GM21381 (cell line): Measurements from ENCODE around the gene ADNP2.
"Not testable (repeated sequence)": the region's sequence is repeated elsewhere in the genome, so short reads cannot be mapped to it uniquely, and the experiment has no call there.

Experiments
- ATAC-seq: cut with Tn5 transposase; IDR thresholded peaks from one replicate; pipeline ENCODE4 v1.9.1; 2021; ENCODE audit warnings: mild to moderate bottlenecking, moderate library complexity; ENCODE audit not compliant: unreplicated experiment

The ADNP2 gene

DNA sequence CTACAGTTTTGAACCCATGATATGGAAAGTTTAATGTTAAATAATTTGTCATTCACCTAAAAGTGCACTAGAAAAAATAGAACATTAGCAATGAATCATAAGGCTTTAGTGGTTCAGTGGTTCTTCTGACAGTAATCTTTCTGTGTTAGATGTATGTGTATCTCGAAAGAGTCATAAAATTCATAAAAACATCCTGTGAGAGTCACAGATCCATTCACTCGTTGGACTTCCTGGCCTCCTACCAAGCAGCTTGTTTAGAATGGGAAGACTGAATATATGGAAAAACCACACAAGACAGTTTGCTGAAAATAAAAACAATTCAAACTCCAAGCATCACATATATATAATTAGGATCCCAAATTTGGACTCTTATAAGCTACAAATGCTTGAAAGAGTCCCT lies 34.8 kb downstream of the ADNP2 start:
- ATAC-seq = no peak

DNA sequence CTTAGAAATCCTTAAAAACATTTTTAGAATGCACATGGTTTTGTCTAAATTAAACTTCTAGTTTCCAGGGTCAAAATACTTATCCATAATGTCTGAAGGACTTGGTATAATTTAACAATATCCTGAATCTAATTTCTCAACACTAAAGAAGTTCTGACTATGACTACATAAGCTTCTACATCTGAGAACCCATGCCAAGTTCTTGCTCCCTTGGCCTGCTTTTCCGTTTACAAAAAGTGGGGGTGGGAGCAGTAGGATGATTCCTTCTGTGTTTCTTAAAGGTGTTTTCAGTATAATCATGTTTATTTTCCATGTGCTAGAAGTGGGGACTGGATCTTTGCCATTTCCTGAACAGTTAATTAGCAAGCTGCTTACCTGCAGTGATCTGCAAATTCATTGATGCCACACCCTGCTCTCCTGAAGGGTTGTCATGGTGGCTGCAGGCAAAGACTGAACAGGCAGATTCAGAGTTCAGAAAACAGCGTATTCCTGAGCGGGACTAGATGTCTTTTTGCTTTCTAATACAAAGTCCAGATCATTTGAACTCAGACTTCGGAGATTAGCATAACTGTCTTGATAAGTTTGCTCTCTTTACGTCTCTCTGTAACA lies 36.2 kb downstream of the ADNP2 start:
- no peak for ATAC-seq

- peak; percentile 23 for ATAC-seq
Measured at GRCh38 chr18:80147037-80147417, 38.0 kb downstream of the ADNP2 start.

DNA sequence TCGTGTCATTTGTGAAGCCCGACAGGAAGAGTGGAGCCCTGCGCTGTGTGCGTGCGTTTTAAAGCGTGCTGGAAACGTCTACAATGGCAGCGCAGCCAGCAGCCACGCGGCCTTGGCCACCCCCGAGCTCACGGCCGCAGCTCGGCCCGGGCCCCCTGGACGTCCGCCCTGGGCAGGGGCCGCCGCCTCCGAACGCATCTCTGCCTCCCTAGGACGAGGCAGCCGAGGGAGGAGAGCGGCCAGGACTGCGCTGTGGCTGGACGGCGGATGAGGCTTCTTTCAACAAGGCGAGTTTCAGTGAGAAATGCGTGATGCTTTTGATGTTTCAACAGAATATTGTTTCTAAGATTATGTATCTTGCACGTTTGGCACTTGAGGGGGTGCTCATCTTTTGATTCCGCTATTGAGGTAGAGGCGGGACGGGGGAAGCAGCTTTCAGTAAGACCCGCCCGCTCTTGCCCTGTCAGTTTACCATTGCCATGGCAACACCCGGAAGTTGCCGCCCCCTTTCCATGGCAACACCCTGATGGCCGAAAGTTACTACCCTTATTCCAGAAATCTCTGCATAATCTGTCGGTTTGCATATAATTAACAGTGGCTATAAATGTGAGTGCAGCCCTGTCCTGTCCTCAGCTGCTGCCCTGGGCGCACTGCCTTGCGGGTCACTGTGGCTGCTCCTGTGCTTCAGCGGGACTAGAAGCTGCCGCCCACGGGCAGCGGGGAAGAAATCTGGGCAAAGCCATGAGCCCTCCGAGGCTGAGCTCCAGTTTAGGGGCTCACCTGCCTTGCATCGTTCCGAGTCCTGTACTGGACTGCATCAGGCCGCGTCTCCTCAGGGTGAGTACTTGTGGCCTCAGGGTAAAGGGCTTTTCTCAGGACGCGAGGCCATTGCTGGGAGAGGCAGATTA lies 38.6 kb downstream of the ADNP2 start:
- peak; percentile 81 for ATAC-seq

GRCh38 chr18:80148326-80149199 lies 39.5 kb downstream of the ADNP2 start:
- no peak for ATAC-seq

- no peak for ATAC-seq
Measured at GRCh38 chr18:80149667-80150066, 40.6 kb downstream of the ADNP2 start.

DNA sequence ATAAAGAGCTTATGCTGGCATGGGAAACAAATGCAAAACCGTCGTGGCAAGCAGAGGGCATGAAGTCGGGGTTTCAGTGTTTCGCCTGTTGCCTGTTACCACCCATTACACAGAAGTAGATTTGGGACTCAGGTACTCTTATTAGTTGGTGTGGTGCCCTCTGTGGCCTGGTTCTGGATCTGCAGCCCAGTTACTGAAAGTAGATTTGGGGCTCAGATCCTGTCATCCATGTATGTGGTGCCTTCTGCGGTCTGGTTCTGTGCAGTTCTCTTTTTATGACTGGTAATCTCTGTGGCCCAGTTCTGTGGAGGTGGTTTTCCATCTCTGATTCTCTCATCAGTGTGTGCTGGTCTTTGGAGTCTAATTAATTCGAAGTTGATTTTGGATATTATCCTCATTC lies 45.2 kb downstream of the ADNP2 start:
- peak; percentile 63 for ATAC-seq

DNA sequence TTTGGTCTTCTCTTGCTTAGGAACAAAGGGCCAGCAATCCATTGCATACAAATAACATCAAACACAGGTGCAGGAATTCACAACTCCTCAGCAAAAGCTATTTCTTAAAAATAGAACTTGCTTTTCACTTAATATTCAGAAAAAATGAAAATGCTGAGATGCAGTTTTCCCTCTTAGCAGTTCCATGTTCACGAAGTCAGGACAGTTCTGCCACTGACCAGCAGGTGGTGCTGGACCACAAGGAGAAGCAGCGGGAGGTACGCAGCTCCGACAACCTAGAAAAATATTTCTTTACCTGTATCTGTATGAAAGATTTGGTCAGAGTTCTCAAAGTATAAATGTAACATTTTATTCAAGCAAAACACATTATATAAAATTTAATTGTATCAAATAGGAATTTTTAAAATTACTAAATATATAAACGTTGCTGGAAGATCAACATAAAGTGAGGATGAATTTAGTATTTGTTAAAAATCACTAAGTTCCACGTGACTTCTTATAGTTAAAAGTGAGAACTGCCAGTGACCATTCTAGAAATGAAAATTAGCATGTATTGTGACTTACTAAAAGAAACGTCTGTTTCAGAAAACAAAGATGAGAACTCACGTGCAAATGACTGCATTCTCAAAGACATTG lies 48.8 kb downstream of the ADNP2 start:
- no peak for ATAC-seq

GRCh38 chr18:80158365-80158764 lies 49.3 kb downstream of the ADNP2 start:
- ATAC-seq = no peak

GRCh38 chr18:80159713-80160636 lies 50.9 kb downstream of the ADNP2 start:
- no peak for ATAC-seq

DNA sequence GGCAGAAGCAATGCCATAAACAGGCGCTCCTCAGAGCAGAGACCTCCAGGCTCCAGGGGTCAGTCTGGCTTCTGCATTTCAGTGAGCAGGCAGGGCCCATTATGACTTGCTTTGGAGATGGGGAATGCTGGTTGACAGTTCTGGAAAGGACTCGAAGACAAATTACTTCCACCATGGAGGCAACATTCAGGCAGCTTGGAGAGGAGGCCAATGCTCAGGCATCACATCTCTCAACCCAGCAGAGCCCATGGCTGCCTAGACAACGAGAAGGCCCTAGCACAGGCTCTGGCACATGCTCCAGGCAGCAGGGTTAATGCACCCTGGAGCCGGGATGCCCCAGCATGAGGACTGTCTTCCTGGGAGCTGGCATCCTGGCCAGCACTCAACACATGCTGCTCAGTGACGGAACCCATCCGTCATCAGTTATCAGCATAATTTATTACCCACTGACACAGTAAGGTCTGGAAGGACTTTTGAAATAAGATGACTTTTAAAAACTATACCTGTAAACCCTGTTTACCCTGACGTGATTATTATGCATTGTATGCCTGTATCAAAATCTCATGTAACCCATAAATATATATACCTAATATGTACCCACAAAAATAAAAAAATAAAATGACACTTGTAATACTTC lies 52.8 kb downstream of the ADNP2 start:
- no peak for ATAC-seq

- no peak for ATAC-seq
Measured at GRCh38 chr18:80163183-80163582, 54.1 kb downstream of the ADNP2 start.

DNA sequence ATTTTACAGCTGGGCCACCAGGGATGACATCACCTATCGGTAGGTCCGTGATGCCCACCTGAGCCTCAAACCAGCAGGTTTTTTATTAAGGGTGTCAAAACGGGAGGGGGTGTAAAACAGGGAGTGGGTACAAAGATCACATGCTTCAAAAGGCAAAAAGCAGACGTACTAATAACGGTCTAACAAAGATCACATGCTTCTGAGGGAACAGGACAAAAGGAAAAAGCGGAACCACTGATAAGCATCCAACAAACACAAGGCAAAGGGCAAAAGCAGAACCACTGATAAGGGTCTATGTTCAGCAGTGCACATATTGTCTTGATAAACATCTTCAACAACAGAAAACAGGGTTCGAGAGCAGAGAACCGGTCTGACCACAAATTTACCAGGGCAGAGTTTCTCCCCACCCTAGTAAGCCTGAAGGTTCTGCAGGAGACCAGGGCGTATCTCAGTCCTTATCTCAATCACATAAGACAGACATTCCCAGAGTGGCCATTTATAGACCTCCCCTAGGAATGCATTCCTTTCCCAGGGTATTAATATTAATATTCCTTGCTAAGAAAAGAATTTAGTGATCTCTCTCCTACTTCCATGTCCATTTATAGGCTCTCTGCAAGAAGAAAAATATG lies 55.8 kb downstream of the ADNP2 start:
- ATAC-seq = not testable (repeated sequence)

DNA sequence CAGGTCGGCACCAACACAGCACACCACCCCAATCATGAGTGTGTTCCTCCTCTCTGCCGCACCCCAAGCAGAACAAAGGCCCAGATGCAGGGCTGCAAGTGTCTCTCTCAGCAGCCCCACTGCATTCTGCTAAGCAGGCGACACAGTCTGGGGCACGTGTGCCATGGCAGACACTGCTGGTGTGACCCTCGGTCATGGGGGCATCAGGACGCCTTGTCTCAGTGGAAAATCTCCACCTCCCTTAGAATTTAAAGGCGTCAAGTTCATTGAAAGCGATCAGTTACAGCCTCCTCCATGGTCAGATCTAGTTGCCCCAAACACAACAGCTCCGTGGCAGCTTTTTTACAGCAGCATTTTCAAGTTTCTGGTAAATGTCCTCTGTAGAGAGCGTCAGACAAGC lies 57.2 kb downstream of the ADNP2 start:
- ATAC-seq = no peak

DNA sequence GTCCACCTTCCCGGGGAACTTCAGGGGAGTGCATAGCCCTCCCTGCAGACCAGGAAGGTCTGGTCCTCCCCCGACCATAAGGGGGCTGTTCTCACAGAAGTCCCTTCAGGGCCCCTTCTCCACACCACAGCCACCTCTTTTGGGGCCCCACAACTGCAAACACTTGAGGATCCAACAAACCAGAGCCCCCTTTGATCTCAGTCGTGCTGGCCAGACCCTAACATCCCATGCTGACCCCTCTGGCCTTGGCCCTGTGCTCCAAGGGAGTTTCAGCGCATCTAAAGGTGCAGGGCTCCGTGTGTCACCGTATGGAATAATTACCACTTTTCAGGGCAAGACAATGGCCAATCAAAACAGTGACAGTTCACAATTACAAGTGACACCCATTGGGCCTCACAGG lies 57.7 kb downstream of the ADNP2 start:
- no peak for ATAC-seq

DNA sequence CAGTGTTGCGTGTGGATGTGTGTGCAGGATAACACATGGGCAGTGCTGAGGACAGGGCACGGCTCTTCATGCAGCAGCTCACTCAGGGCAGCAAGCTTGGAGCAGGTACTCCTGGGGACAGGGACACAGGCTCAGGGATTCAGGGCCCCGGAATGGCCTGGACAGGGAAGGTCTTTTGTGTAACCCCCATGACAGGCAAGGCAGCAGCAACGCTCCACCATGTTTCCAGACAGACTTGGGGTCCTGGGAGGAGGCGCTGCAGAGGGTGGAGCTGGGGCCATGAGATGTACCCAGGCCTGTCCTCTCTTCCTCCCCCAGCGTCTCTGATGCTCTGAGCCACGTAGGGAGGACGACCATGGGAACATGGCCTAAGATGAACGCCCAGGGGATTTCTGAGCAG lies 58.3 kb downstream of the ADNP2 start:
- ATAC-seq = no peak

DNA sequence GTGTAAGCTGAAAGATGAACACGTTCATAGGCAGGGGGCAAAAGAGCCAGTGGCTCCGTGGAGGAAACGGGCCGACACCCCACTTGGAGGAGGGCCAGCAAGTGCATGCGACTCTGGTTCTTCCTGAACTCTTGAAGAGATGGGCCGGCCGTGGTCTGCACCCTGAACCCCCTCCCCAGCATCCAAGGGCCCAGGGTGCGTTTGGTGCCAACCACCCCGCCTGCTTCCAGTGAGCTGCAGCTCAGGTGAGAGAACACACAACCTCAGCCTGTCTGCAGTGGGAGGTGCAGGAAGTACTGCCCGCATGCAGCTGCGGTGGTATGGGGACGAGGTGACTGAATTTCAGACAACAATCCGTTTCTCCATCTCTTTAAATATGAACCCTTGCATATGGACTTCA lies 58.9 kb downstream of the ADNP2 start:
- no peak for ATAC-seq

- ATAC-seq = no peak
Measured at GRCh38 chr18:80168346-80168745, 59.3 kb downstream of the ADNP2 start.

DNA sequence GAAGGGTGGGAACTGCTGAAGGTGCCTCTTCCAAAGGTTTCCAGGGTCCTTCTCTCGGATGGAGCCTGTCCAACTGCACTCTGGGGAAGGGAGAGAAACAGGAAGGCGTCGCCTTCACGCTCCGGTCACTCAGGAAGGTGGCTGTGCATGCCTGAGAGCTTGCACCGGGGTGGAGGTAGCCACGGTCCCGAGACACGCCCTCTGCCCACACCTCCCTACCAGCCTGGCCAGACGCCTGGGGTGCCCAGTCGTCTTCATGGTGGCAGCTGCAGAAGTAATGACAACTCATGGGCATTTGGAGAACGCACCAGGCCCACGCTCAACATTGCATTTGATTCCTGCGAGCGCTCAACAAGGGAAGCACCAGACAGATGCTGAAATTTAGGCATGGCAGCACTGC lies 59.9 kb downstream of the ADNP2 start:
- no peak for ATAC-seq
